Stimulated activated CD4-positive, alpha-beta T cell treated with anti-CD3 and anti-CD28 coated beads, Interleukin-2, amount 100 ng/mL, for 48 hours (primary cell): ENCODE data around the gene PPP1R2.
"Not testable (repeated sequence)": the region's sequence is repeated elsewhere in the genome, so short reads cannot be mapped to it uniquely, and the experiment has no call there.

Experiments
- DNase-seq, 2 donors: peaks; one replicate each; pipeline ENCODE4 v3.0.0-alpha.2; 2020

The PPP1R2 gene

DNA sequence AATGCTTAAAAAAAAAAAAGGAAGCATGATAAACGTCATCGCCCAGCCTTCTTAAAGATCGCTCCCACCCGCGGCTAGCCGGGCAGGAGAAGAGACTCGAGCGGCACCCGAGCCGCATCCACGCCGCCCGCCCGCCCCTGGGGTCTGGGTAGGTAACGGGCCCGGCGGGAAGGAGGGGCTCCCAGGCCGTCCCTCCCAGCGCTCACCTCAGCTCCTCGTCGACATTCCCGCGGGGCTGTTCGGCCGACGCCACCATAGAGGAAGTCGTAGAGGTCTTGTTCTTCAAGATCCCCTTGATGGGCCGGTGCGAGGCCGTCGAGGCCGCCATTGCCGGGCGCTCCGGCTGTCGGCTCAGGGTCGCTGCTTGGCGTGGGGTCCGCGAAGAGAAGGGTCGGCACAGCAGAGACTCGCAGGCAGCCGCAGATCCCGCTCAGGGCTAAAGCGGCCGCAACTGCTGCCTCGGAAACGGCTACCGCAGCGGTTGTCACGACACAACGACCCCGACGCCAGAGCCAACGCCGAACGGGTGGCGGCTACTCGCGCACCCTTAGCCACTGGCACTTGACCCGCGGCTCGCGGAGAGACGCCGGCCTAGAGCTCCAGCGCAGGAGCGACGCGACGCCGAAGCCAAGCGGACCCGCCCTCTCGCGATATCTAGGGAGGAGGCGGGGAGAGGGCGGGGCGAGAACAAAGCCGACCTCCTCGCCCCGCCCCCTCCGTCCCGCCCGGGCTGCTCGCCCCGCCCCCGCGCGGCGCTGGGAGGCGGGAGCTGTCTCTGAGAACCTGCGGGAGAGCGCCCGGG is at the start of gene PPP1R2:
PPP1R2 (minus strand) TSS at position 628 of the 802 bp plus-strand sequence; CDS start at position 328, 300 bp downstream.
- DNase-seq = peak; percentile 92 to 97

DNA sequence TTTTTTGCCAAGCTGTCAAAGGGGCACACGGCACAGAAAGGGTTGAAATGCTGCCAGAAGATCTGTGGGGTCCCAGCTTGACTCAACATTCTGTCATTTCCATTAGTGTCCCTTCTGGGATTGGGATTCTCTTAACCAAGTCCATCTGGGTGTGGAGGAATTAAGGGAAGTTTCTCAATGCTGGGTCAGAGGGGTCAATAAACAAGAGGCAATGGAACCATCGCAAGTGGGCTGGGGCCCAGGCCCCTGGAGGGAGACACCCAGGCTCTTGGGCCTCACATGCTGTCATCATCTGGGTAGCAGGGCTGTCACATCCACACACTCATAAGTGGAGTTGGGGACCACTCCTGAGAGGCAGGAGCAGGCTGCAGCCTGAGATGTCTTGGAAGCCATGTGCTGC is 48.7 kb upstream of the PPP1R2 start:
- DNase-seq = no peak

DNA sequence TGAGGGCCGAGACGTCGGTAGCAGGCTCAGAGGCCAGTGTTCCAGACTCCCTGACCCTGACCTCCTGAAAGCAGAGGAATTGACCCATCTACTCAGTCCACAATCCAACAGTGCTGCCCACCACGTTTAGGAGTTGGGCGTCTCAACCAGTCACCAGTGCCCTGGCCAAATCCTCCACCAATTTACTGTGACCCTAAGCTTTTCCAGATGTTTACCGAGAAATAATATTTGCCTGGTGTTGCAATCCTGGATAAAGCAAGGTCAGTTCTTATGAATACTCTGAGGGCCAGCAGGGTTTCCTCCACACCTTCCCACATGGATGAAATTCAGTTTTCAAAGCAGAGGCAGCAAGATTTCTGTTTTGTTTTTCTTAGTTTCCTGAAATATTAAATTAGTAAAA is 48.1 kb upstream of the PPP1R2 start:
- DNase-seq = no peak

DNA sequence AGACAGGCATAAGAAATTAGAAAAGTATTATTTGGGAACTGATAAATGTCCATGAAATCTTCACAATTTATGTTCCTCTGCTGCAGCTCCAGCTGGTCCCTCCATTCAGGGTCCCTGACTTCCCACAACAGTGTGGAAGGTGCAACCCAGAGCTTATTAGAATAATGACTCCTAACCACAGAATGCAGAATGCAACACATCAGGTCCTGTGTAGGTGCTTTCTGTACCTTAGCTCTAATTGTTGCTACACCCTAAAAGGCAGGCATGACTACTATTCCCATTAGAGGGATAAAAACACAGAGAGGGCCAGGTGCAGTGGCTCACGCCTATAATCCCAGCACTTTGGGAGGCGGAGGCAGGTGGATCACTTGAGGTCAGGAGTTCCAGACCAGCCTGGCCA is 47.3 kb upstream of the PPP1R2 start:
- DNase-seq = not testable (repeated sequence)

DNA sequence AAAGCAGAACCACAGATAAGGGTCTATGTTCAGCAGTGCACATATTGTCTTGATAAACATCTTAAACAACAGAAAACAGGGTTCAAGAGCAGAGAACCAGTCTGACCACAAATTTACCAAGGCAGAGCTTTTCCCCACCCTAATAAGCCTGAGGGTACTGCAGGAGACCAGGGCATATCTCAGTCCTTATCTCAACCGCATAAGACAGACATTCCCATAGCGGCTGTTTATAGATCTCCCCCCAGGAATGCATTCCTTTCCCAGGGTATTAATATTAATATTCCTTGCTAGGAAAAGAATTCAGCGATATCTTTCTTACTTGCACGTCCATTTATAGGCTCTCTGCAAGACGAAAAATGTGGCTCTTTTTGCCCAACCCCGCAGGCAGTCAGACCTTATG is 46.7 kb upstream of the PPP1R2 start:
- DNase-seq = not testable (repeated sequence)

DNA sequence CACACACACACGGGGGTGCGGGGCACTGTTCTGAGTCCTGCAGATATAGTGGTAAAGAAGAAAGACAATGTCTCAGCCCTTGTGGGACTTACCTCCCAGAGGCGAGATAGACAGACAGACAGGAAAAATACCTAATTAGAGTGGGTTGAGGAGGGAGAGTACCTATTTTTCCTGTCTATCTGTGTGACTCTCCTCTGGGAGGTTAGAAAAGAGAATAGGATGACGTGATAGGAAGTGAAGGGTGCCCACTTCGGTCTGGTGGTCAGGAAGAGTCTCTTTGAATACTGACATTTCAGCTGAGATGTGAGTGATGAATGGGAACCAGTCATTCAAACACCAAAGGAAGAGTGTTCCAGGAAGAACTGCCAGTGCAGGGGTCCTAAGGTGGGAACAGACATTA is 44.7 kb upstream of the PPP1R2 start:
- peak in 1 of 2 donors; percentile 15 for DNase-seq

DNA sequence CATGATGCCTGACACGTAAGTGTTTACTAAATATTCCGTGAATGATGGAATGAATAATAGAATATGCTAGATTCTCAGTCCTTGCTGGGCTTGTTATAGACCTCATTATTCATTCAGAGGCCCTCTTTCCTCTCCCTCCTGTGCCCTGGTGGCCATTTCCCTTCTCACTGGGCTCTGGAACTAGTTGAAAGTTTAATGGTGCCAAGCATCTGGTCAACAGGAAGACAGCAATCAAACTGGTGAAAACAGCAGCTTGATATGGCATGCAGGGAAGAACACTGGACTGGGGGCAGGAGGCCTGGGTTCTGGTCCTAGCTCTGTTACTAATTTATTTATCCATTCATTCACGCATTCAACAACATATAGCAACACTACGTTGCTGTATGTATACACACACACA is 44.3 kb upstream of the PPP1R2 start:
- no peak for DNase-seq

DNA sequence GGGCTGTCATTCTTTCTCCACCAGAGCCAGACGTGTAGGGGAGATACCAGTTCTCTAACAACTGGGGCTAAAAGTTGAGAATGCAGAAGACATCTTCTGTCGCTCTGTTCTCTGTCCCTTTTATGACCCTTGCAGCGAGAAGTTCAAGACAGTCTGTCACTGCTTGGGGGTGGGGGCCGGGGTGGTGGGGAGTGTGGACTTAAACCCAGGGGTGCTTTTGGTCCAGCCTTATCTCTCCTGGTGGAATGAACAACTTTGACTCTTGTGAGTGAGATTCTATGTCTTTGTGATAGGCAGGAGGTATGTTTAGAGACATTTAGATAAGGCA is 41.4 kb upstream of the PPP1R2 start:
- no peak for DNase-seq

DNA sequence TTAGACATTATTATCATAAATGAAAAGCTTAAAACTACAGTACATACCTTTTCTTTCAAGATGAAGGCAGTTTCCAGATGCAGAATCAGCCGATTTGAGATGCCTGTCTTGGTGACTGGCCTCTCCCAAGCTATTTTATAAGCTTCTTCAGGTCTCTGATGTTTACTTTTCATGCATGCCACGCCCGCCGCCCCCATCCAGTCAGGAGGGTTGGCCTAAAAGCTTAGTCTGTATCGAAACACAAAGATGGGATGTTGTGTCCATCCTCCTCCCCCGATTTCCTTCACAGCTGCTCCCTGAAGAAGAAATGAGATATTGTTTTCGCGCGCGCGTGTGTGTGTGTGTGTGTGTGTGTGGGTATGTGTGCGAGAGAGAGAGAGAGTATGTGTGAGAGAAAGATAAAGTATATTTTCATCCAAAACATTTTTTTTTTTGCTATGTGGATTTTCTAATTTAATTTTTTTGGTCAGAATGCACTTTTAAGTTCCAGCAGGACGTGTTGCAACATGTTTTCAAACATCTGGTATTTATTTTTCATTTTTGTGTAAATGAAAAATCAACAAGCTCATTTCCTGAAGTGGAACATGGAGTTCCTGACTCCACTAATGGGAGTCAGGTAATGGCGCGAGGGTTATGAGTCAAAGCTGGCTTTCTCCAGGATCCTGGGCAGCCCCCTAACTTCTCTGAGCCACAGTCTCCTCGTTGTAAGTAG is 40.9 kb upstream of the PPP1R2 start, which contains the start of gene APOD:
APOD (minus strand) TSS at position 110 of the 712 bp plus-strand sequence. CDS start 4,479 bp downstream, outside the sequence.
- DNase-seq = no peak

DNA sequence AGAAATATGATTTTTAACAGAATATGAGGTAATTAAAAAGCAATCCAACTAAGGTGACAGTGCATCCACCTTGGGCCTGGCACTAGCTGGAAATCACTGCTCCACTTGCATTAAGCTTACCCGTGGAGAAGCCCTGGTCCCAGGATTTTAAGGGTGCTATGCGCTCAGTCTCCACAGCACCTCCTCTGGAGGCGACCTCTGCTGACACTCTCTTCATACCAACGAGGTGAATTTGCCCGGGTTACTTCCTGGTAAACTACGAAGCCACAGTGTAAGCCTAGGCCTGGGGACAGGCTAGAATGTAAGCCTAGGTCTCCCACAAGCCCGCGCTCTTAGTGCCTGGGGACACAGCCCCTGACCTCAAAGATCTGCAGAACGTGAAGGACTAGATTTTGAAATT is 39.8 kb upstream of the PPP1R2 start:
- no peak for DNase-seq

DNA sequence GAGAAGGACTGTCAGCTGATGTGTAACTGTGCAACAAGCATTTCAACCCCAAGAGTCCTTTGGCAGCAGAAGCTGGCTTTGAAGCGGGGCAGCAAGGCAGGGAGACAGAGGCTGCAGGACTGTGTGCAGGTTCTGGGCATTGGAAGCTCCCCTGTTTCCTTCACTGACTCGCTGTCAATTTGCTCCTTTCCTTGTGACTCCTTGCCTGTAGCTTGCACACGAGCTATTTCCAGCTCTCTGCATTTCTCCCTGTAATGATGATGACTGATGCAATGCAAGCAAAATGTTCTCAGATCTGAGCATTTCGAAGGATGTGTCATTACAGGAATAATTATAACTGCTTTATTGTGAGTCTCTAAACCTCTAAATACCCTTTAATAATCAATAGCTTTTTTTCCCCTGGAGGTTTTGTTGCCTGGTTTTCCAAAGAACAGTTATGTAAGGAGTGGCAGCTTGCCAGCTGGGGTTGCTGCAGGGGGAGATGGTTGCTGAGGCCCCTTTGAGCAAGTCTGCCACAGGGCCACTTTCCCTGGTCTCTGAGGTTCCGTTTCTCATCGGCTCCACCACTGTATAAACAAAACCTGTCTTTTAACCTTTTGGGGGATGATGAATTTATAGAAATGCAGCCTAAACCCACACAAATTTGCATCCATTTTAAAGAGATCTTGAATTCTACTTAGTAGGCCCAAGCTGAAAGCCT is 37.8 kb upstream of the PPP1R2 start:
- DNase-seq = no peak

DNA sequence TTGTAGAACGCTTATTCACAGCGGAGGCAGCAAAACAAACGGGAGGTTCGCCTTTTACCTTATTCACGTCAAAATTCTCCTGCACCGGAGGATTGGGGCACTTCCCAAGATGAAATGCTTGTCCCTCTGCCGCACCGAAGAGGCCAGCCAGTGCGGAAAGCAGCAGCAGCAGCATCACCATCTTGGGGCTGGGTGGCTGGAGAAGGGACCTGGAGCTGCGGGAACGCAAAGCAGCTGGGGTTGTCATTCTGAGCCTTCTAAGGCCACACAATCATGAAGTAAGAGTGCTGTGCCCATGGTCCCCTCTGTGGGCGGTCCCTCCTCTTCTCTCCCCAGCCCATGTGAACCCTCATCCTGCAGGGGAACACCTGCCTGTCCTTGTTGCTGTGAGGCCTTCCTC is 36.2 kb upstream of the PPP1R2 start:
- DNase-seq = no peak

DNA sequence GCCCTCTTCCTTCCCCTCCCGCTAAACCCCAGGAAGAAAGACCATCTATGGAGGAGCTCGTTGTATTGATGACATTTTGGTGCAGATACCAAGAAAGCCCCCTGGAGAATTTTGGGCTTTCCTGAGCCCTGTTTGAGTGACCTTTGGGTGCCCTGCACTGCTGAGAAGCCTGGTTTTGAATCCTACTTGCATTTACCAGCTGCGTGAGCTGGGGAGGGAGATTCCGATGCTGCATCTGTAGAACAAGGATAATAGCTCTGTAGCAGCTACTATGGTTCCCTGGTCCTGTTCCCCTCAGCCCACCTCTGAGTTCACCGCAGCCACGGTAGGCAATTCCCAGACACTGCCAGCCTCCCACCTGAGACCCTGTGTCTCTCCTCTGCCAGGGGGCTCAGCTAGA is 35.4 kb upstream of the PPP1R2 start:
- DNase-seq = no peak

DNA sequence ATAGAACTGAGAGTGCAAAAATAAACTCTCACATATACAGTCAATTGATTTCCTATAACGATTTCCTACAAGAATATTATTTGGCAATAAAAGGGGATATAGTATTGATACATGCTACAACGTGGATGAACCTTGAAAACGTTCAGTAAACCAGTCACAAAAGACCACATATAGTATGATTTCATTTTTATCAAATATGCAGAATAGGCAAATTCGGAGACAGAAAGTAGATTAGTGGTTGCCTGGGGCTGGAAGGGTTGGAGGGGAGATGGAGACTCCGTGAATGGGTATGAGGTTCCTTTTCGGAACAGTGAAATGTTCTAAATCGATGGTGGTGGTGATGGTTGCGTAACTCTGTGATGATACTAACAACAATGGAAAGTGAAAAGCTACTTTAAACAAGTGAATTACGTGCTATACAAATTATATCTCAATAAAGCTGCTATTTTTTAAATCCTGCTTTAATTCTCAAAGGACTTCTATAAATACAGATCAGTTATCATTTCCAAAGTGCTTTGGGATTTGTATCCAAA is 34.6 kb upstream of the PPP1R2 start:
- DNase-seq = no peak

DNA sequence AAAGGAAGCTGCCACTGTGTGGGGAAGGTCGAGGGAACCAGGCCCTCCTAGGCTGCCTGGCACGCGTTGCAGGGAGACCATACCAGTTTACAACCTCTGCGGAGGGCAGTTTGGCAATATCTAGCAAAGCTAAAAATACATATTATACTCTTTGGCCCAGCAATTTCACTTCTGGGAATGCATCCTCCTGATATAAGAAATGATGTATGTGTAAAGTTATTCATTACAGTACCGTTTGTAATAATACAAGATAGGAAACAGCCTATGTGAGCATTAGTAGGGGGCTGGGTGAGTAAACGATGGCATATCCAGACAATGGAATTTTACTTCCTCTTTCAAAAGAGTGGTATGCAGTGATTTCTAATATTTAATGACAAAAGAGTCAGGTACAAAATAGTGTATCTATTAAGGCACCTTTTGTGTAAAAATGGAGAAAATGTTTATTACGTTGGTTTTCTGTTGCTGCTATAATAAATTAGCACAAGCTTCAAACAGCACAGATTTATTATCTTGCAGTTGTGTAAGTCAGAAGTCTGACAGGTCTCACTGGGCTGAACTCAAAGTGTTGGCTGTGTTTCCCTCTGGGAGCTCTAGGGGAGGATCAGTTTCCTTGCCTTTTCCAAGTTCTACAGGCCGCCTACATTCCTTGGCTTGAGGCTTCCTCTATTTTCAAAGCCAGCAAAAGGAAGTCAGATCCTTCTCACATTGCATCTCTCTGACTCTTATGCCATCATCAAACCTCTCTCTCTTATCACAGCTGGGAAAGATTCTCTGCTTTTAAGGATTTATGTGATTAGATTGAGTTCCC is 31.6 kb upstream of the PPP1R2 start:
- DNase-seq = no peak

DNA sequence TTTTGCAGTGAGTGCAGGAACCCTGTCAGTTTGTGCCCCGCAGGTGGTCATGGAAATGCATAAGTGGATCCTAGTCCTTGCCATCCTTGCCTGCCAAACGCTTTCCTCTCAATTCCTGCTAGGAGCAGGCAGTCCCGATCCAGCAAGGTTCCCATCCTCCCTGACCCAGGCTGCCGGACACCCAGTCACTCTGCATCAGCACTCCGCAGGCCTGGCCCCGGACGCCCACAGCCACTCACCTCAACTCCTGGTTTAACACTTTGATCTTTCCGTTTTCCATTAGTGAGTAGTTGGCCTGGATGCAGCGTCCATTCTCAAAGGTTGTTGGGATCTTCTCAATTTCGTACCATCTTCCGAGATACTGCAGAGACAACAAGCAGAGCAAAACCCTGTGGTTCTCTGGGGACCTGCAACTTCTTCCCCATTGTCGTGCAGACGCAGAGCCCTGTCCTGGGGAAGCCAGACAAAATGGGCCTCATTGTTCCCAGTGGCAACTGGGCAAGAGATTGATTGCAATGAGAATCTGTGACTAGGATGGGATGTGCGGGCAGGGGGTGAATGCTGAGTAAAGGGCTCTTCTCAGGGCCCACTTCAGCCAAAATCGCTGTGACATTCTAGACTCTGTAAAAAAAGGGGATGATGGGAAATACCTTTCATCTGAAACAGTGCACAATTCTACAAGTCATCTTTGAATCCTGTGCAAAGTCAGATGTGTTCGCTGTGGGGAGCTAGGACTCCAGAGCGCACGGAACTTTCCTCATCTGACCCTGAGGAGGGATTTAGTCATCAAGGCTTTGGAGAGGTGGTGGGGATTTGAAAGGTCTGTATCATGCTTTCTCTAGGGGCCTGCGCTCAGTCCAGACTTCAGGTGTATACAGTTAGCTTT is 30.7 kb upstream of the PPP1R2 start:
- no peak for DNase-seq

DNA sequence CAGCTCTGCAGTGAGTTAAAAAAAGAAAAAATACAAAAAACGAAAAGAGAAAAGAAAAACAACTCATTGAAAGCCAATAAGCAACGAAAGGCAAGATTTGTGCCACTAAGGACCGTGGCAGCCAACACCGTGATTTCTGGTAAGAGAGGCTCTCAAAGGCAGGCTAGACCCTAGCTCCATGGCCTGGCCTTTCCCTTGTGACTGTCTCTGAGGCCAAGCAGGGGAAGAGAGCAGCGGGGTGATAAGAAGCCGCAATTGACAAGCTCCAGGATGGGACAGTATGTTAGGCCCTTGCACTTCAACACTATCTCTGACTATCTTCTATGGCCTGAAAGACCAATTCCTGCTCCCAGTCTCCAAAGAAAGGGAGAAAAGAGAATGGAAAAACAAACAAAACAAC is 28.2 kb upstream of the PPP1R2 start:
- no peak for DNase-seq

DNA sequence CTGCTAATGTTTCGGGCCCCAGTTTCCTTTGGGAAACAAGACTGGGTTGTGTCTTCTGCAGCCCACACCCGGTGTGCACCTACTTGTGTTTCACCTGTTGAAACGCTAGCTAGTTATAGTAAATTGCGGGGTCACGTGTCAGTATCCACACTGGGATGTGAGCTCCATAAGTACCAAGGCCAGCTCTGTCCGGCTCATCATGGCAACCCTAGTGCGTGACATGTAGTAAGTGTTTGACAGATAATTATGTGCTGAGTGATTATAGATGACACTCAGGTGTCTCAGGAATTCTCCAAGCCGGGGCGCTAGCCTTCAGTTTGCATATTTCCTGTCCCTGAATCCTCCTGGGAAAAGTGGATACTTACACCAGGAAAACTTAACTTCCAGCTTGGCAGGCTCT is 27.8 kb upstream of the PPP1R2 start:
- no peak for DNase-seq

DNA sequence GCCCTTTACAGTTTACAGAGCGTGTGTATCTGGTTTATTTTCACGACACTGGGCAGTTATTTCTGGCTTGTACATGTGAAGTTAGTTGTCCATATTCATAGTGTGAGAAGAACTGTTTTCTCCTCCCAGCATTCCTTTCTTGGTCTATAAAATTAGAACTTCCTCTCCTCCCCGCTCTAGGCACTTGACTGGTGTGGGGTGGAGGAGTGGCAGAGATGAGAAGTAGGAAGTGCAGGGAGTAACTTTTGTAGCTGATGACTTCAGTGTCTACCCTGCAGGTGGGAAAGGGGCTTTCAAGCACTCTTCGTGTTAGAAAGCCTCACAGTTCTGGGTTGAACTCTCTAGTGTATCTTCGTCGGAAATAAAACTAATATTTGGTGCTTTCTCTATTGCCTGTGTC is 27.2 kb upstream of the PPP1R2 start:
- DNase-seq = no peak

DNA sequence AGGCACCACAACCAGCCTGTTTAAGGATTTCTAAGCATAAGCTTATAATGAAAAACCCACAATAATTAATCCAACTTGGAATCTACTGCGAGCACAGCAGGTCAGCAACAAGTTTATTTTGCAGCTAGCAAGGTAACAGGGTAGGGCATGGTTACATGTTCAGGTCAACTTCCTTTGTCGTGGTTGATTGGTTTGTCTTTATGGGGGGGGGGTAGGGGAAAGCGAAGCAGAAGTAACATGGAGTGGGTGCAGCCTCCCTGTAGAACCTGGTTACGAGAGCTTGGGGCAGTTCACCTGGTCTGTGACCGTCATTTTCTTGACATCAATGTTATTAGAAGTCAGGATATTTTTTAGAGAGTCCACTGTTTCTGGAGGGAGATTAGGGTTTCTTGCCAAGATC is 25.5 kb upstream of the PPP1R2 start:
- no peak for DNase-seq

DNA sequence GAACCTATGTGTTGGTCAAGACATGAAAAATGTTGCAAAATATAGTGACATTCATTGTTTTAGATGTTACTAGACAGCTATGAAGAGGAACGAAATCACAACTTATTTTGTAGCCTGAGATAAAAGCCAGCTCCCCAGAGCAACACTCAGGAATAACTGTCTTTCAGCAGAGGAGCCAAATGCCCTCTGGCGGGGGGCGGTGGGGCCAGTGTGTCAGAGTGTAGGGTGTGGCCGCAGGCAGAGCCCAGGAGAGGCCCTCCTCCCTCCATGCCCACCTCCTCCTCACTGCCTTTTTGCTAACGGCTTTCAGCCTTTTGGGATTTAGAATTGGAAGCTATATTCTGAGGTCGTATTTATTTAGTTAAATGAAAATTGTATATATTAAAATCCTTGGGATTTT is 23.7 kb upstream of the PPP1R2 start:
- DNase-seq = no peak

DNA sequence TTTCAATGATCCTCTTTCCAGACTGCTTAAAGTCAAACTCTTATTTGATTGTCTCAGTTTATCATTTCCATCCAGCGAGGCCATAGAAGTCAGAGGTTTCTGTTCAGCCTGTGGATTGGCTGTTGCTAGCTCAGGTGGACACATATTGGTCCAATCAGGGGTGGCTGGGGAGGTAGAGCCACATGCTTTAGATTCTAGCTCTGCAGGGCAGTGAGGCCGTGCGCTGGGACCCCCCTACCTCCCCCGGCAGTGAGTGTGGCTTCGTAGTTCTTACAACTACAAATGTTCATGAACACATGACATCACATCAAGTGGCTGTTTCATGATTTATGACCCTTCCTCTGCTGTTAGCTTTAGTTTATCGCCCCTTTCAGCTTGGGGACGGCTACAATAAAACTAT is 22.6 kb upstream of the PPP1R2 start:
- DNase-seq = no peak
